HG03280 (cell line): ENCODE measurements around the gene N4BP2L1.

Experiments
- ATAC-seq: cut with Tn5 transposase; IDR thresholded peaks from one replicate; pipeline ENCODE4 v1.9.1; 2021; ENCODE audit warnings: mild to moderate bottlenecking, moderate library complexity; ENCODE audit not compliant: unreplicated experiment

The N4BP2L1 gene

GRCh38 chr13:32432856-32433255 is 4.9 kb upstream of the N4BP2L1 start:
- ATAC-seq = no peak

GRCh38 chr13:32431361-32431760 is 3.4 kb upstream of the N4BP2L1 start:
- ATAC-seq = no peak

DNA sequence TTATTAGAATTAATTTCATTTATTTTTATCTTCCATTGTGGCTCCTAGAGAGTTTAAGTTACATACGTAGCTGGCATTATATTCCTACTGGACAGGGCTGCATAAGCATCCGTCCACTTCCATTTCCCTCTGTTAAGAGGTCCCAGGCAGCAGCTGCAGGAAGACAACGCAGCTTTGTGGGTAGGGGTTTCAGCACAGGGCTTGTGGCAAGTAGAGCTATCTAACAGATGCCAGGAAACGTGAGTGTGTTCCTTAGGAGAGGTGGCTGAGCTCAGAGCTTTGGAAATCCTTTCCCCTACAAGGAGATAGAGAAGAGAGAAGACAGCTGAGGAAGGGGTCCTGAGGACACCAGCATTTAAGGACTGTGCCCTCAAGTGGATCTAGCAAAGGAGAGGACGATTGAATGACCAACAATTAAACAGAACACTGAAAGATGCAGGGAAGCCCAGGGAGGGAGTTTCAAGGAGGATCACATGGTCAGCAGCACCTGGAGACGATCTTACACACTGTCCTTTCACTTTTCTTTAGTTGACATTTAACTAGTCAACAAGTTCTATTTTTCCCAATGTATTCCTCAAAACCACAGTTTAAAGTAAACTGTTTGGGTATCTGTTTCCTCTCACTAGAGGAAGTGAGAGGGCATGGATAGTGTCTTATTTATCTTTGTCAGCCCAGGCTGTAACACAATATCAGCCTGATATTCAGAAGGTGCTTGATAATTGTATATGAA is 2.3 kb upstream of the N4BP2L1 start:
- no peak for ATAC-seq

DNA sequence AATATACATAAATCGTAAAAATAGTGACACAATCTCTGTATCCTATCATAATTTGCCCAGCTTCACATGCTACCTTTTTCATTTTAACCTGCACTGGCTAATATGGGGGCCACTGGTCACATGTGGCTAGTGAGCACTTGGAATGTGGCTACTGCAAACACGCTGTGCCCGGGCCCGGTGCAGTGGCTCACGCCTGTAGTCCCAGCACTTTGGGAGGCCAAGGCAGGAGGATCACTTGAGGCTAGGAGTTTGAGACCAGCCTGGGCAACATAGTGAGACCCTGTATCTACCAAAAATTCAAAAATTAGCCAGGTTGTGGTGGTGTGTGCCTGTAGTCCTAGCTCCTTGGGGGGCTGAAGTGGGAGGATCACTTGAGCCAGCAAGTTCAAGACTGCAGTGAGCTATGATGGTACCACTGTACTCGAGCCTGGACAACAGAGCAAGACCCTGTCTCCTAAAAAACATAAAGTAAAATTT is 1.5 kb upstream of the N4BP2L1 start:
- no peak for ATAC-seq

GRCh38 chr13:32428581-32429432 is 877 bp upstream of the N4BP2L1 start:
- ATAC-seq = no peak

DNA sequence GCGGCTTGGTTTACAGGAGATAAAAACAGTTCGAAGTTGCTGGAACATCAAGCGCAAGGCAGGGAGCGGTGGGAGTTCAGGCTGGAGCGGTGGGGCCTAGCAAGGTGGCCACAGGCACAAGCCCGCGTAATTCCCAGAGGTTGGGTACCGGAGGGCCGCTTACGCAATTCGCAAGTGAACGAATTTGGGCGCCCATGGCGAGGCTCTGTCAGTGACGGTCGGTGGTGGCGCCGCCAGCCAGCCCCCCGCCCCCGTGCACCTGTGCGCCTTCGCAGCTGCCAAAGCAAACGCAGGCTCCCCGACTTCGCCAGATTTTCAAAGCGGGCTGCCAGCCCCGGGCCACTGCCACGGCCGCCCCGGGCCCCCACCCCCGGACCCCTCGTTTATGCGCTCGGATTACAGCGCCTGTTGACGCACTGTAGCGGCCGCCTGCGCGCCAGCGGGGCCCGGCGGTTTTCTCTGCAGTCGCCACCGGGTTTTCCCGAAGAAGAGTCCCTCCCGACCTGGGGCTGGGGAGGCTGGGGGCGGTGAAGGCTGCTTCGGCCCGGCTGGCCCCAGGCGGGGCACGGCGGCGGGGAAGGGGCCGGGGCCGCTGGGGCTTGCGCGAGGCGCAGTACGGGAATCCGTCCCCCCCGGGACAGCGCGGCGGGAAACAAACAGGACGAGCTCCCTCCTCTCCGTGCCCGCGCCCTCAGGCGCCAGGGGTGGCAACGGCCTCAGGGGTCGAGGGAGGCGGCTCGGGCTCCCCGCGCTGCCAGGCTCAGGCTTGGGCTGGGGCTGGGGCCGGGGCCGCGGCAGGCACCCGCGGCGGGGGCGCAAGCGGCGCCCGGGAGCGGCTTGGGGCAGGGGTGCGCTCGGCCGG is 709 bp downstream of the N4BP2L1 start:
- ATAC-seq = peak; percentile 20

- peak; percentile 42 for ATAC-seq
These were observed 1.5 kb downstream of the N4BP2L1 start for GRCh38 chr13:32426191-32426989.

DNA sequence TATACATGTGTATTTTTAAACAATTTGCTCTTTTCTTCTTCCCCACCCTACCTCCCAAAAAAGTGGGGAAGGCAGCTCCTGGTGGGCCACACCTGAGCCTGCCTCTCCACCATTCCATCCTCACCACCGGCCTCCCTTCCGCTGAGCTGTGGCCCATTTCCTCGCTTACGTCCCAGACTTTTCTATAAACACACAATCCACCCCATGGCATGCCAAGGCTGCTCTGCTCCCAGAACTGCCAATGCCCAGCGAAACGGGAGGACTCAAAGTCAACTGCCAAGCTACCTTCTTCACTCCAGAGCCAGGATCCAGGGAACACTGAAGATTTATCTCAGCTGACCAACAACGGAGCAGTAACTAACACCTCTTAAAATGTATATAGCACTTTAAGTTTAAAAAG is 2.8 kb downstream of the N4BP2L1 start:
- no peak for ATAC-seq

- no peak for ATAC-seq
These were observed 4.3 kb downstream of the N4BP2L1 start for GRCh38 chr13:32423592-32423991.

GRCh38 chr13:32419862-32420261 is 8.1 kb downstream of the N4BP2L1 start:
- no peak for ATAC-seq

GRCh38 chr13:32417995-32418394 is 9.9 kb downstream of the N4BP2L1 start:
- no peak for ATAC-seq

DNA sequence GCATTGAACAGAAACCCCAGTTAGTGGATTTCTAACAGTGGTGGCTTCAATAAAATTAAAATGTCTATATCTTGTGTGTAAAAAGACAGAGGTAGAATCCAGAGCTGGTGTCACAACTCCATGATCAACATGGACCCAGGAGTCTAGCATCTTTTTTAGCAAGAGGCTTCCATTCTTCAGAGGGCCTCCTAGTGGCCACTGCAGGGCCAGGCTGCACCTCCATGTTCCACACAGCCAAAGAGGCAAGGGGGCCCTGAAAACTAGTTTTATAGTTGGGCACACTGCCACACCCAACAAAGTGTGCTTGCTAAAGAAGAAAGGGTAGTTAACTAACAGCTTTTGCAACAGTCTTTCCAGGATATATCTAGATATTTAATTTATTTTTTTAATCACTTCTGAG is 12.9 kb downstream of the N4BP2L1 start:
- ATAC-seq = no peak

DNA sequence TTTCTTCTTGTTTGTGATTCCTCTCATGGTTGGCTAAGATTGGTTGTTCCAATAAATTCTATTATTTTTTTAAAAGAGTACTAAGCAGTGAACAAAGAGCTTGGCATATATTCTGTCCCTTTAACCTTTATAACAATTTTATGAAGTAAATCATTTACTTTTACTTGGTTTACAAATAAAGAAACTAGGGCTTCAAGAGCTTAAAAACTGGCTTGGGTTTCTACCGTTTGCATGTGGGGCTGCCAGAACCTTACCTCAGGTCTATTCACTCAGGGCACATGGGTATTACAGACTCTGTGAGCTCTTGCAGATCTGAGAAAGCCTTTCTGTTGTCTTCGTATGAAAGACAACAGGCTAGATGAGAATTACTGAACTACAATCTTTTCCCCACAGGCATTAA is 13.3 kb downstream of the N4BP2L1 start:
- no peak for ATAC-seq

DNA sequence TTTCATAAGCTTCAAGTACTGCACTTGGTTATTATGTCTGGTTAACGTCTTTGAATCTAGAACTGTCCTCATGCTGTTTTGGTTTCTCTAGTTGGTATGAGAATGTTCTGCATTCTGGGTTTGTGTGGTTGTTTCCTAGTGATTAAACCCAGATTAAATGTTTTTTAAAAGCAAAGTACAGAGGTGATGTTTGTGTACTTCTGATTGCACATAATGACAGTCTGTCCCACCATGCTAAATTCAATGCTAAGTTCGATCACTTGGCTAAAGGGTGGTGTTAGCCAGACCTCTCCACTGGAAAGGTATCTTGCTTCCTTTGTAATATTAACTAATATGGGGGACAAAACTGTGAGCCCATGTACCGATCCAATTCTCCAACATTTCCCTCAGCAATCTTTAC is 14.6 kb downstream of the N4BP2L1 start:
- no peak for ATAC-seq

DNA sequence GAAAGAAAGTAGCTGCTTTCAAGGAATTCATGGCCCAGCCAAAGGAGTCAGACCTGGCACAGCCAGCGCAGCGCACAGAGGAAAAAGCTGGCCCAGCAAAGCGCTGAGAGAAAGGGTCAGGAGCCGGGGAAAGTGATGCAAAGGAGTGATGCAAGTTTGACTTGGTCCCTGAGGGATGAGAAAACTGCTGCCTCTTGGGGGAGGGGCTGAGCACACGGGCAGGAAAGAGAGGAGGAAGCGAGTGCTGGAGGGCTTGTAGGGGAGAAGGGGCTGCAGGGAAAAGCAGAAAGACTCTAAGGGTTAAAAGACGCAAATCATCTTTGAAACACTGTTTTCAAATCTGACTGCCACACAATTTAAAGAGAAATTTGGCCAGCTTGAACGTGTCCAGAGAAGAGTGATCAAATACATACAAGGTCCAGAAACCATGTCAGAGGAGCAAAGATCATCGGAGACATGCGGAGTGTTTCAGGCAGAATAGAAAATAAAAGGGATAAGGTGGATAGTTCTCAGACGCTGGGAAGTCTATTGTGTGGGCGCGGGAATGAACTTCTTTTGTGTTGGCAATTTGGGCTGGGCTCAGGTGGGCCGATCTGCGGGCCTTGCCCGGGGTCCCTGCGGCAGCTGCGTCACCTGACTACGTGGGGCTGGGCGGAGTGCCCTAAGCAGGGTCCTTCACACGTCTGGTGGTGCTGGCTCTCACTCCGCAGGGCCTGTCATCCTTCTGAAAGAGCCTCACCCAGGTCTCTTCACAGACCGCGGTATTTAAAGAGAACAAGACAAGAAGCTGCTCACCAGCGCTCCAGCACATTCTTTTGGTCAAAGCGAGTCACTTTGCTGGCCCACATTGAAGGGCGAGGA is 18.1 kb downstream of the N4BP2L1 start:
- no peak for ATAC-seq

DNA sequence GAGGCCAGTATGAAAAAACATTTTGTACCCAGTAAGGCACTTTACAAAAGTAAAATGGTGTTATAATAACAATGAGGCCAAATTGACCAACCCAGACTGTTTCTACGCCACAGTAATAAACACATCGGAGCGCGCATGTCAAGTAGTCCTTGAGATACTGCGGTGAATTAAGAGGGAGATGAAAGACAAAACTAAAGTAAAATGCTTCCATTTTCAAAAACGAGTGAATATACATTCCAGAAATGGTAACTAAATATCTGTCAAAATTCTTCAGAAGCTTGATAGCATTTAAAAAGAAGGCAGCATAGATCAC is 19.0 kb downstream of the N4BP2L1 start:
- ATAC-seq = no peak

DNA sequence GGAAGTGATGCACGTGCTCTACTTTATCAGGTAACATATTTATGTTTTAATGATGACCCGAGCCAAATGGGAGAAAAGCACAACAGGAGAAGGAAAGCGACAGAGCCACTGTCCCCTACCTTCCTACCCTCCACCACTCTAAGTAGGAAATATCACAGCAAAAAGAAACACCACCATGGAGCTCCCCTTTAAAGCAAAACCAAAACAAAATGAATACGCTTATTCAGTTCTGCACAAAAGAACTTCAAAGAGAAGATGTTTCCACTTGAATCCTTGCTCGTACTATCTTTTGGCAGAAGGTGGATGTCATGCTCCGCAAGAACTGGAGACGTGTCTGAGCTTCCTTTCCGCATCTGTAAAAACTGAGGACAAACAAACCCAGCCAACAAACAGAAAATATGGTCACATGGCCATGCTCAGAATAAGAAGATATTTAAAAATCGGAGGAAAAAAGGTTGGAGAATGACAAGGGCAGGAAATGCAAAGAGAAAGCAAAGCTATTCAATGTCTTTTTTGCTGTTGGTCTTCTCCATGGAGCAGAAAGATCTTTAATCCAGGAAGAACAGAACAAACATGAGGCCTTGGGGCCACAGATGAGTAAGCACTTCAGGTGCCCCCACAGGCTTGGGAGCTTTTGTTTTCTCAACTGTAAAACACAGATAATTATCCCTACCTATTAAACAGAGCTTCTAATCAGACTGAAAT is 19.5 kb downstream of the N4BP2L1 start:
- no peak for ATAC-seq

- no peak for ATAC-seq
These were observed 20.1 kb downstream of the N4BP2L1 start for GRCh38 chr13:32407854-32408253.

- ATAC-seq = no peak
These were observed 24.8 kb downstream of the N4BP2L1 start for GRCh38 chr13:32403108-32403507.
